DMS153 (cell line): Measurements from ENCODE around the gene KIAA0232.
"Not testable (repeated sequence)": the region's sequence is repeated elsewhere in the genome, so short reads cannot be mapped to it uniquely, and the experiment has no call there.

ENCODE experiments used
- DNase-seq: peaks from one replicate; lab custom pipeline; 2025; lab: John Stamatoyannopoulos, UW

KIAA0232 gene

GRCh38 chr4:6881908-6882307 lies 99.4 kb downstream of the KIAA0232 start:
- DNase-seq = no peak

DNA sequence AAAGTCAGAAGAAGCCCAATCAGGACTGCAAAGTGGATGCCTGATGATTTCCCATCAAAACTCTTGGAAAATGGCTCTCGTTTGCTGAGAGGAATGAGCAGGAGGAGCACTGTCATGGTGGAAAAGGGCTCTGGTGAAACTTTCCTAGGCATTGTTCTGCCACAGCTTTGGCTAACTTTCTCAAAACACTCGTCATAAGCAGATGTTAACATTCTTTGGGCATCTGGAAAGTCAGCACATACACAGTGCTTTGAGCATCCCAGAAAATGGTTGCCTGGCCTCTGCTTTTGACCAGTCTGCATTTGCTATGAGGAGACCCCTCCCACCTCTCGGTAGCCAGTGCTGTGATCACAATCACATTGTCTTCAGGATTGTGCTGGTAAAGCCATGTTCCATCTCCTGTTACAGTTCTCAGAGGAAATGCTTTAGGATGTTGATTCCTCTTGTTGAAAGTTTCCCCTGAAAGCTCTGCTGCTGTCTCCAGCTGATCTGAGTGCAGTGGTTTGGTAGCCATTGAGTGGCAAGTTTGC lies 101.9 kb downstream of the KIAA0232 start:
- DNase-seq = no peak

- peak; percentile 57 for DNase-seq
Observed at GRCh38 chr4:6885953-6886557, 103.5 kb downstream of the KIAA0232 start.

GRCh38 chr4:6886886-6887285 lies 104.4 kb downstream of the KIAA0232 start:
- no peak for DNase-seq

DNA sequence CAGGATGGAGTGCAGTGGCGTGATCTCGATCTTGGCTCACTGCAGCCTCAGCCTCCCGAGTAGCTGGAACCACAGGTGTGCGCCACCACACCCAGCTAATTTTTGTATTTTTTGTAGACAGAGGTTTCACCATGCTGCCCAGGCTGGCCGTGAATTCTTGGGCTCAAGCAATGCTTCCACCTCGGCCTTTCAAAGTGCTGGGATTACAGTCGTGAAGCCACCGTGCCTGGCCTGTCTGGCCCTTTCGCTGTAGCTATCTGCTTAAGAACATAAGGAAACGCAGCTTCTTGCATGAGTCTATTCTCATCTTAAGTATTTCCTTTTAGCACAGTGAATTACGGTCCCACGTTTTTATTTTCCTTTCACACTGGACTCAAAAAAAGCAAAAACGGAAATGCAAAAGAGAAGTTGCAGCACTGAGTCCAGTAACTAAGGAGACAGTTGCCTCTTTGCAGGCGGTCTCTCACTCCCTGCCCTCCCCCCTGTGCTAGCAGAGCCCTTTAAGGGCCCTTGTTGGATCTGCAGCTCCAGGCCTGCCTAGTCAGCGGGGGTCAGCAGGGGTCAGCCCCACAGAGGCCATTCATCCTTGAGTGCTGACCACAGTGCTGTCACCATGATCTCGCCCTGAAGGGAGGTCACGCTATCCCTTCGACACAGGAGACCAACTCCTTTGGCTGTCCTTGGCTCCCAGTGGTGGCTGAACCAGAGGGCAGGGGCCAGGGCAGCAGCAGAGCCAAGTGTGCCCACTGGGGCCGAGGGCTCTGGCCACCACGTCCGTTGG lies 105.3 kb downstream of the KIAA0232 start:
- DNase-seq = no peak

- DNase-seq = no peak
Observed at GRCh38 chr4:6888506-6889071, 106.1 kb downstream of the KIAA0232 start.

DNA sequence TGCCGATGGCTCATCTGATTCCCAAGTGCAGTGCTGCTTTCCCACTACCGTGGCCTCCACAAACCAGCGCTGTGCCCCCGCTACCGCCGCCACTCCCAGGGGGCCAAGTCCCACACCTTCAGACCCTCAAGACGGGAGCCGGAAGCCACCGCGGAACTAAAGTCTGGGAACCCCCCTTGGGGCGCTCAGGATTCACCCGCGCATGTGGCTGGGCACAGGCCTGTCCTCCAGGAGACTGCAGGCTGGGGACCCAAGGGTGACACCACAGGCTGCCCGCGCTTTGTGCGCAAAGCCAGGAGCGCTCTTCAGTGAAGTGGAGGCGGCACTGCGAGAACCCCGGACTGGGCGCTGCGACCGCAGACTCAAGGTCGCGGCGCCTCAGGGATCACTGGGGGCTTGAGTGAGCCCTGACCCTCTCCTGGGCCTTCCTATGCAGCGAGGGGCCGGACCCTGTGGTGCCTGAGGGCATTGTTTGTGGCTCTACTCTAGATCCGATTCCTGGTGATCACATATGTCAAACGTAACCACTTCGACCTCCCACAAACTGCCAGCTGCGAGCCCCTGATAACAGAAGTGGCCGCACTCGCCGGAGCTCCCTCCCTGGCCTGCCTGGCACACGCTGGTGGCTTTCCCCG lies 106.7 kb downstream of the KIAA0232 start:
- no peak for DNase-seq

- no peak for DNase-seq
Observed at GRCh38 chr4:6889736-6890324, 107.3 kb downstream of the KIAA0232 start.

DNA sequence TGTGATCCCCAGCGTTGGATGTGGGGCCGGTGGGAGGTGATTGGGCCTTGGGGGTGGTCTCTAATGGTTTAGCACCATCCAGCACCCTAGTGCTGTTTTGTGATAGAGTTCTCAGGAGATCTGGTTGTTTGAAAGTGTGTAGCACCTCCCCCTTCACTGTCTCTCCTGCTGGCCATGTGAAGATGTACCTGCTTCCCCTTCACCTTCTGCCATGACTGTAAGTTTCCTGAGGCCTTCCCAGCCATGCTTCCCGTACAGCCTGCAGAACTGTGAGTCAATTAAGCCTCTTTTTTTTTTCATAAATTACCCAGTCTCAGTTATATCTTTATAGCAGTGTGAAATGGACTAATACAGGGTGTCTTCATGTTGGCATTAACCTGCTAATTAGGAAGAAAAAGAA lies 107.8 kb downstream of the KIAA0232 start:
- DNase-seq = no peak

- not testable (repeated sequence) for DNase-seq
Observed at GRCh38 chr4:6890971-6891370, 108.4 kb downstream of the KIAA0232 start.

DNA sequence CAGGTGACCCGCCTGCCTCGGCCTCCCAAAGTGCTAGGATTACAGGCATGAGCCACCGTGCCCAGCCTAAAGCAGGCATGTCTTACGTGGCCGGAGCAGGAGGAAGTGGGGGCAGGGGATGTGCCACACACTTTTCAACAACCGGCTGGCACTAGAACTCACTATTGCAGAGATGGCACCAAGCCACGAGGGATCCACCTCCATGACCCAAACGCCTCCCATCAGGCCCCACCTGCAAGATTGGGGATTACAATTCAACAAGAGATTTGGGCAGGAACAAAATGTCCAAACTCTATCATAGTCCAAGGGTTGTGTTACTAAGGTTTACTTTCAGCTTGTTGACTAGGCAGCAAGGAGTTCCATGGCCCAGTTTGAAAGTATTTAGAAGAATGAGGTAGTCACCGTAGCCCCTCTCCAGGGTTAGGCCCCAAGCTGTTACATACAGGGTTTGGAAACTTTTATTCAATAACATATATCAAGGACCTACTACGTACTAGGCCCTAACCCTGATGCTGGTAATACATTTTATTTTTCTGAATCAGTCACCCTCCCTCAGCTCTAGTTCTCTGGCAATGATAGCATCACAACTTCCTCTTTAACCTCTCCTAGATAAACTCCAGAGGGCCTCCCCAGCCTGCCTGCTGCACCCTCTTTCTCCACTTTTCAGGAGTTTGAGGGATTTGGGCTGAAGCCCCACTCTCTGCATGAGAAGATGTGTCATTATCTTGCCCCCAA lies 109.1 kb downstream of the KIAA0232 start:
- DNase-seq = no peak

- no peak for DNase-seq
Observed at GRCh38 chr4:6892190-6892908, 109.8 kb downstream of the KIAA0232 start.

- DNase-seq = no peak
Observed at GRCh38 chr4:6892909-6893202, 110.3 kb downstream of the KIAA0232 start.

GRCh38 chr4:6893449-6894085 lies 111.0 kb downstream of the KIAA0232 start:
- DNase-seq = no peak

GRCh38 chr4:6894086-6894478 lies 111.6 kb downstream of the KIAA0232 start:
- no peak for DNase-seq

DNA sequence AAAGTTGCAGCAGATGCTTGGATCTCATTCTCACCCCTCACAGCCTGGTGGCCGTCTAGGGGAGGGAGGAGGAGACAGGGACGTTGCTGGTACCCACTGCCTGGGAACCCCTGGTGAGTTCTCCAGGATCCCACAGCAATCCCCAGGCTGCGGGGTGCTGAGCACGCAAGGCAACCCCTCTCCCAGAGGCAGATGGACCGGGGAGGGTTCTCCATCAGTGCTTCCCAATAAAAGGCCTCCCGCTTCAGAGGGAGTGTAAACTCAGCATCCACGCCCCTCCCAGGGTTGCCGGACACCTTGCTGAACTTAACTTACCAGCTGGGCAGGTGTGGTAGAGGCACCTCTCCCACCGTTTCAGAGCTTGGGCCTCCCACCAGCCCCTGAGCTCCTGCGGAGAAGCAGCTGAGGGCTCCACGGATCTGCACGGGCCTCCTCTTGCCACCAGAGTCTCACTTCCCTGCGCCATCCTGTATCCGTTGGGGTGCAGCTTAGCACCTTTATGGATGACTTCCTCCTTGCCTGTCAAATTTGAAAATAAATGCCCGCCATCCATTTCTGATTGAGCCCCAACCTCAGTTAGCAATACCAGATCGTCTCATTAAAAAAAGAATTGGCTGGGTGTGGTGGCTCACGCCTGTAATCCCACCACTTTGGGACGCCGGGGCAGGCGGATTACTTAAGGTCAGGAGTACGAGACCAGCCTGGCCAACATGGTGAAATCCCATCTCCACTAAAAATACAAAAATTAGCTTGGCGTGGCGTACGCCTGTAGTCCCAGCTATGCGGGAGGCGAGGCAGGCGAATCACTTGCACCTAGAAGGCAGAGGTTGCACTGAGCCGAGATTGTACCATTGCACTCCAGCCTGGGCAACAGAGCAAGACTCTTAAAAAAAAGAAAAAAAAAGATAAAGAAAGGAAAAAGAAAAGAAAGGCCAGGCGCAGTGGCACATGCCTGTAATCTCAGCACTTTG lies 112.3 kb downstream of the KIAA0232 start:
- DNase-seq = no peak

- no peak for DNase-seq
Observed at GRCh38 chr4:6896035-6896434, 113.5 kb downstream of the KIAA0232 start.

DNA sequence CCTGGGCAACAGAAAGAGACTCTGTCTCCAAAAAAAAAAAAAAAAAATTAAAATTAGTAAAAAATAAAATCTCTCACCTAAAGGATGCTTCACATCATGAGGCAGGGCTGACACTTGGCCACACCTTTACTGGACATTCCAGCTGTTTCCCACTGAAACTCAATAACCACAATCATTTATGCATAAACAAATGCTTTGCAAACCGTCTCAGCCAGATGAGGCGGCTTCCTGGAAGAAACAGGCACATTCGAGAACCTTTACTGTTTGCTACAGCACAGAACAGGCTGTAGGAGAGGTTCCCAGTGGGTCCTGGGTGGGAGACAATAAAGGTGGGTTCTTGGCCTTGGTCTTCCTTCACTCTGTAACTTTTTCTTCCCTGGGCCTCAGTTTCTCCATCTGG lies 116.2 kb downstream of the KIAA0232 start:
- DNase-seq = no peak

GRCh38 chr4:6900181-6900812 lies 117.8 kb downstream of the KIAA0232 start:
- DNase-seq = no peak
